ENCODE results near the gene EXD3. TPM values are rescaled to one million over a fixed set of nuclear protein-coding genes. Genes with fewer than 3 reads are reported as not detected.

The EXD3 gene
- total RNA-seq, 5 donors from 2014 or later (not counting 1 experiment from before 2014, with no cell fraction given): 18.5 to 43.8 (median 38.0) TPM

DNA sequence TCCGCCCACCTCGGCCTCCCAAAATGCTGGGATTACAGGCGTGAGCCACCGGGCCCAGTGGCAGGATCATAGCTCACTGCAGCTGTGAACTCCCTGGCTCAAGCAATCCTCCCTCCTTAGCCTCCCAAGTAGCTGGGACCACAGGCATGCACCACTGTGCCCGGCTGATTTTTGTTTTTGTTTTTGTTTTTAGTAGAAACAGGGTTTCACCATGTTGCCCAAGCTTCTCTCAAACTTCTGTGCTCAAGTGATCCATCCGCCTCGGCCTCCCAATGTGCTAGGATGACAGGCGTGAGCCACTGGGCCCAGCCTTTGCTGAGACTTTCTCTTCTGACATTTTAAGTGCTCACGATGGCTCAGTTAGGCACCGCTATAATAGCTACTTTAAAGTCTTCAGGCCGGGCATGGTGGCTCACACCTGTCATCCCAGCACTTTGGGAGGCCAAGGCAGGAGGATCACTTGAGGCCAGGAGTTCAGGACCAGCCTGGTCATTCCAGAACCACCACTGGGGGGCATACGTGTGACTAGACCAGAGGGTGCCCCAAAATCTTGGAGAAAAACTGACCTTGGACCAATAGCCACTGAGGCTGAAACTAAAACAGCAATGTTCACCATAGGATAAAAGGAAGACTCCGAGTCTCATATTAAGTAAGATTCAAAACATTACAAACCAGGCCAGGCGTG lies 21.3 kb upstream of the EXD3 start:
- H3K4me3 ChIP-seq (ENCODE audit: control insufficient read depth in 1 of 2, extremely low read depth in 1 of 2, low read length in 1 of 2): no peak overlapping the region
- DNase-seq (no peak), ATAC-seq (replicated peaks in 1 of 4) (no peak)
- WGBS (ENCODE audit: insufficient coverage): 88% methylated on average over 11 of the region's 14 CpGs
- Mint-ChIP-seq H3K36me3 (no peaks in the 10 kb centered on the region), H3K27me3 (peaks cover 5 to 13% of the 10 kb centered on the region in 2 donors), H3K4me1 (peaks cover 17 to 25% (median 24%) of the 10 kb centered on the region in 3 donors), H3K27ac (no peak overlapping the region), H3K4me3 (peak overlapping the region in 1 of 3 donors; percentile 13), H3K9me3 (no peaks in the 10 kb centered on the region)
- ChIA-PET CTCF (interaction anchor here in 1 of 2 donors (0.9 kb wide), 1 partner anchor 21 kb away, joined by 3 read pairs; the partner anchor contains the start of genes EXD3 and NOXA1), POLR2A (no interaction called here)
- peaks cover 0 to 33% of the 10 kb centered on the region in 2 experiments for H3K4me1 ChIP-seq (ENCODE audit: control insufficient read depth in 1 of 2, extremely low read depth in 1 of 2, insufficient read depth in 2 of 2, low read length in 2 of 2)
- H3K36me3 ChIP-seq (ENCODE audit: control insufficient read depth in 2 of 2, extremely low read depth in 1 of 2, insufficient read depth in 1 of 2, low read length in 1 of 2): no peaks in the 10 kb centered on the region
- no peak overlapping the region for H3K27ac ChIP-seq (ENCODE audit: low read length)
- H3K27me3 ChIP-seq (replicated peaks in 1 of 2; ENCODE audit: control insufficient read depth in 2 of 2, extremely low read depth in 1 of 2, insufficient read depth in 2 of 2, low read length in 1 of 2): peaks cover 0 to 36% of the 10 kb centered on the region in 2 experiments
- no peaks in the 10 kb centered on the region for H3K9me3 ChIP-seq

DNA sequence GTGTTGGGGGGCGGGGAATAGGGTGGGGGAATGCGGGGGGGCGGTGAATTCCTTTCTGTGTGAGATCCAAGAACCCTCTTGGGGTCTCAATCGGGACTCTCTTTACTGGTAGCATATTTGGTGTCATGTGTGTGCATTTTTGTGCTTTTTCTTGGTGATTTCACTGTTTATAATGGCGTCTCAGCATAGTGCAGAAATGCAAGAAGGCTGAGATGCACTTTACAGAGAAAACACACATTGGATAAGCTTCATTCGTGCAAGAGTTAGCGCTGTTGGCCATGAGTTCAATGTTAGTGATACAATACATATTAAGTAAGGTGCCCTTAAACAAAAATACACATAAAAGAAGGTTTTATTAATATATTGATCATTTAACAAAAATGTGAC lies 19.0 kb upstream of the EXD3 start:
- Mint-ChIP-seq H3K4me1 (peaks cover 15 to 21% (median 19%) of the 10 kb centered on the region in 3 donors), H3K27me3 (peaks cover 5 to 16% of the 10 kb centered on the region in 2 donors), H3K27ac (no peak overlapping the region), H3K4me3 (peak overlapping the region; percentile 39 to 82 (median 57)), H3K36me3 (no peaks in the 10 kb centered on the region), H3K9me3 (no peaks in the 10 kb centered on the region)
- no CpG with 5 or more reads among the region's 7 CpGs for WGBS (ENCODE audit: insufficient coverage)
- Histone ChIP-seq H3K9me3 (no peaks in the 10 kb centered on the region), H3K27ac (ENCODE audit: low read length) (no peak overlapping the region), H3K4me1 (ENCODE audit: control insufficient read depth in 1 of 2, extremely low read depth in 1 of 2, insufficient read depth in 2 of 2, low read length in 2 of 2) (peaks cover 0 to 23% of the 10 kb centered on the region in 2 experiments), H3K36me3 (ENCODE audit: control insufficient read depth in 2 of 2, extremely low read depth in 1 of 2, insufficient read depth in 1 of 2, low read length in 1 of 2) (no peaks in the 10 kb centered on the region), H3K4me3 (ENCODE audit: control insufficient read depth in 1 of 2, extremely low read depth in 1 of 2, low read length in 1 of 2) (no peak overlapping the region), H3K27me3 (replicated peaks in 1 of 2; ENCODE audit: control insufficient read depth in 2 of 2, extremely low read depth in 1 of 2, insufficient read depth in 2 of 2, low read length in 1 of 2) (peaks cover 0 to 51% of the 10 kb centered on the region in 2 experiments)
- POLR2A ChIA-PET: no interaction called here
- CTCF ChIA-PET: interaction anchor here in 1 of 2 donors (0.6 to 0.7 kb wide), 2 partner anchors 104 to 488 kb away, joined by 5 to 8 read pairs; no protein-coding TSS in a partner anchor
- ATAC-seq (replicated peaks in 1 of 4): no peak
- no peak for DNase-seq

DNA sequence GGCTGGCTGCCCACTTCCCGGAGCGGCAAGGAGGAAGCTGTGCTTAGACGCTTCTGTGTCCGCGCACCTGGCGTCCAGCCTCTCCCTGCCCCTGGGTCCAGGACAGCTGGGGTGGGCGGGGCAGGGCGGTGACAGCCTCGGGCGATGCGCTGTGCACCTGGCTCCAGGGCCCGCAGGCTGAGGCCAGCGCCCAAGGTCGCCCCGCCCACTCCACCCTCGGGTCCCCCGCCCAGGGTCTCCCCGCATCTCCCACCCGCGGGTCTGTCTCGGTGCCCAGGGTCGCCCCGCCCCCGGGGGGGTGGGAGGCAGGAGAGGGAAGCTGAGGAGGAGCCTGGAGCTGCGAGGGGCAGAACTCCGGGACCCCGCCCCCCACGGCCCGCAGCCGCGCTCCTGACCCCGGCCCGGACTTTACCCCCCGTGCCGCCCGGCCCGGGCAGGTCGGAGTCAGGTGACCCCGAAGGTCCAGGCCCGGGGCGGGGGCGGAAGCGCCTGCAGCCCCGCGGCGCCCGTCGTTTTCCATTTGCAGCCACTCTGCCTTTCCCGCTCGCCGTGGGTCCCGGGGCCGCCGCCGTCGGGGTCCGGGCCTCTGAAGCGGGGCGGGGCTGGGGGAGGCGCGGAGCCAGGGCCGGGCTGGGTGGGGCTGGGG lies 18.4 kb upstream of the EXD3 start, which contains the start of gene ENTPD8:
Gene ENTPD8 (minus strand): TSS at position 69 of the 646 bp plus-strand sequence. CDS start 3,072 bp downstream, outside the sequence.
- H3K9me3 Mint-ChIP-seq: no peaks in the 10 kb centered on the region
- H3K4me1 ChIP-seq (ENCODE audit: control insufficient read depth in 1 of 2, extremely low read depth in 1 of 2, insufficient read depth in 2 of 2, low read length in 2 of 2): peaks cover 0 to 23% of the 10 kb centered on the region in 2 experiments
- peak within 1 kb of the TSS in 1 of 2 donors; percentile 1 for H3K4me3 ChIP-seq (ENCODE audit: control insufficient read depth in 1 of 2, extremely low read depth in 1 of 2, low read length in 1 of 2)
- H3K27me3 ChIP-seq (replicated peaks in 1 of 2; ENCODE audit: control insufficient read depth in 2 of 2, extremely low read depth in 1 of 2, insufficient read depth in 2 of 2, low read length in 1 of 2): peaks cover 0 to 56% of the 10 kb centered on the region in 2 experiments
- H3K36me3 Mint-ChIP-seq: no peaks in the 10 kb centered on the region
- peaks cover 15 to 20% (median 16%) of the 10 kb centered on the region in 3 donors for H3K4me1 Mint-ChIP-seq
- WGBS (ENCODE audit: insufficient coverage): 2% methylated on average over 35 of the region's 62 CpGs
- peak within 1 kb of the TSS; percentile 39 to 82 (median 57) for H3K4me3 Mint-ChIP-seq
- no peak within 1 kb of the TSS for H3K27ac Mint-ChIP-seq
- no peak within 1 kb of the TSS for H3K27ac ChIP-seq (ENCODE audit: low read length)
- no peaks in the 10 kb centered on the region for H3K36me3 ChIP-seq (ENCODE audit: control insufficient read depth in 2 of 2, extremely low read depth in 1 of 2, insufficient read depth in 1 of 2, low read length in 1 of 2)
- DNase-seq: peak in 1 of 35 experiments; percentile 1
- ChIA-PET POLR2A (no interaction called here), CTCF (interaction anchor here in 1 of 2 donors (0.6 kb wide), 1 partner anchor 487 kb away, joined by 8 read pairs; no protein-coding TSS in a partner anchor)
- peak in 2 of 4 experiments; percentile 20 to 21 for ATAC-seq (replicated peaks in 1 of 4)
- no peaks in the 10 kb centered on the region for H3K9me3 ChIP-seq
- H3K27me3 Mint-ChIP-seq: peaks cover 5 to 16% of the 10 kb centered on the region in 2 donors

DNA sequence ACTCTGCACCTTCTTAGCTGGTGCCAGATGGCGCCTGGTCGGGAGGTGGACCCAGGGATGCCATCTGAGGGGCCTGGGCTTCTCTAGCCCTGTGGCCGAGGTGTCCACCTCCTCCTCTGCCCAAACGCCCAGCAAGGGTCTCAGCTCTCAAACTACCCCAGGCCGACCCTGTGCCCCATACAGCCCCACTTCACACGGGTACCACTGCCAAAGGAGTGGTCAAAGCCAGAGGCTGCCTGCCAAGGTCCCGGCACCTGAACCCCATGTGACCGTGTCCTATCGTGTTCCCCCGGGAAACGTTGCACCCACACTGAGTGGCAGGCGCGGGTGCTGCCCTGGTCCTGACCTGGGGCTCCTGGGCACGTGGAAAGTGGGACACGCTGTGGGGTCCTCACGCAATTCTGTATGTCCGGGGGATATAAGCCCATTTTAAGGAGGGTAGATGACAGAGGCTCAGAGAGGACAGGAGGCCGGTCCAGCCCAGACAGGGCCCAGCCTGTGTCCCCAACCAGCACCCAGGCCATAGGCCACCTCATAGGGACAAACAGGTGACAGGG lies 16.3 kb upstream of the EXD3 start:
- H3K4me3 ChIP-seq (ENCODE audit: control insufficient read depth in 1 of 2, extremely low read depth in 1 of 2, low read length in 1 of 2): no peak overlapping the region
- POLR2A ChIA-PET: no interaction called here
- 80% methylated on average over 14 of the region's 18 CpGs for WGBS (ENCODE audit: insufficient coverage)
- H3K4me1 Mint-ChIP-seq: peaks cover 3 to 6% (median 3%) of the 10 kb centered on the region in 3 donors
- no peaks in the 10 kb centered on the region for H3K36me3 Mint-ChIP-seq
- peaks cover 0 to 8% of the 10 kb centered on the region in 2 experiments for H3K4me1 ChIP-seq (ENCODE audit: control insufficient read depth in 1 of 2, extremely low read depth in 1 of 2, insufficient read depth in 2 of 2, low read length in 2 of 2)
- H3K27ac ChIP-seq (ENCODE audit: low read length): no peak overlapping the region
- no peak for DNase-seq
- peaks cover 0 to 52% of the 10 kb centered on the region in 2 experiments for H3K27me3 ChIP-seq (replicated peaks in 1 of 2; ENCODE audit: control insufficient read depth in 2 of 2, extremely low read depth in 1 of 2, insufficient read depth in 2 of 2, low read length in 1 of 2)
- no peak for ATAC-seq (replicated peaks in 1 of 4)
- H3K36me3 ChIP-seq (ENCODE audit: control insufficient read depth in 2 of 2, extremely low read depth in 1 of 2, insufficient read depth in 1 of 2, low read length in 1 of 2): no peaks in the 10 kb centered on the region
- peaks cover 5 to 16% of the 10 kb centered on the region in 2 donors for H3K27me3 Mint-ChIP-seq
- no peak overlapping the region for H3K27ac Mint-ChIP-seq
- CTCF ChIA-PET: no interaction called here
- no peaks in the 10 kb centered on the region for H3K9me3 ChIP-seq
- H3K4me3 Mint-ChIP-seq: peak overlapping the region in 1 of 3 donors; percentile 58
- no peaks in the 10 kb centered on the region for H3K9me3 Mint-ChIP-seq

DNA sequence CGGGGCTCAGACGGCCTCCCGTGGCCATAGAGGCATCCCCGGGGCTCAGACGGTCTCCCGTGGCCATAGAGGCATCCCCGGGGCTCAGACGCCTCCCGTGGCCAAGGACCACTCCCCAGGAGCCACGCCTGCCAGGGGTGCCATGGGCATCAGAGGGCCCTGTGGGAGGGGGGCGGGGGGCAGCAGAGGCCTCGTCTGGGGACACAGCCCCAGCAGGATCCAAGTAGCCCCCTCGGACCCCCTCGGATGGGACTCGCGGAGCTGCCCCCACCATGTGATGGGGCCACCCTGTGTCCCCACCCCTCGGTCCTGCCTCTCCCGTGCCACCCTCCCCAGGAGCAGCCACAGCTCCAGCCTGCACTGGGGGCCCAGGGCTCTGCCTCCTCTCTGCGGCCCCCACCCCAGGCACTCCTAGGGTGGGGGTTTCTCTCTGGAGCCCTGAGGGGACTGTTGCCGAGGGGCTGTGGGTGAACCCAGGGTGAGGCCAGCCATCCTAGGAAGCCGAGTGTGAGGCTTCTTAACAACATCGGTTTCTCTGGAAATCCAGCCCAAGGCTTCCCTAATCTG lies 15.7 kb upstream of the EXD3 start:
- no peak for DNase-seq
- POLR2A ChIA-PET: no interaction called here

More for the DNA sequence above, 15.7 kb upstream of the EXD3 start:
- Mint-ChIP-seq H3K4me3 (no peak overlapping the region), H3K27me3 (peaks cover 5 to 16% of the 10 kb centered on the region in 2 donors), H3K36me3 (no peaks in the 10 kb centered on the region), H3K9me3 (no peaks in the 10 kb centered on the region), H3K27ac (no peak overlapping the region), H3K4me1 (peaks cover 3 to 6% (median 3%) of the 10 kb centered on the region in 3 donors)
- CTCF ChIA-PET: no interaction called here
- H3K27ac ChIP-seq (ENCODE audit: low read length): no peak overlapping the region
- no peaks in the 10 kb centered on the region for H3K9me3 ChIP-seq
- H3K4me3 ChIP-seq (ENCODE audit: control insufficient read depth in 1 of 2, extremely low read depth in 1 of 2, low read length in 1 of 2): no peak overlapping the region
- WGBS (ENCODE audit: insufficient coverage): 87% methylated on average over 13 of the region's 22 CpGs
- ATAC-seq (replicated peaks in 1 of 4): no peak
- H3K36me3 ChIP-seq (ENCODE audit: control insufficient read depth in 2 of 2, extremely low read depth in 1 of 2, insufficient read depth in 1 of 2, low read length in 1 of 2): no peaks in the 10 kb centered on the region
- H3K4me1 ChIP-seq (ENCODE audit: control insufficient read depth in 1 of 2, extremely low read depth in 1 of 2, insufficient read depth in 2 of 2, low read length in 2 of 2): peaks cover 0 to 8% of the 10 kb centered on the region in 2 experiments
- peaks cover 0 to 49% of the 10 kb centered on the region in 2 experiments for H3K27me3 ChIP-seq (replicated peaks in 1 of 2; ENCODE audit: control insufficient read depth in 2 of 2, extremely low read depth in 1 of 2, insufficient read depth in 2 of 2, low read length in 1 of 2)
